ENCODE measurements around the gene TPM4.
"Not testable (repeated sequence)": the region's sequence is repeated elsewhere in the genome, so short reads cannot be mapped to it uniquely, and the experiment has no call there.

TPM4 gene

GRCh38 chr19:16098821-16099220, 22.5 kb downstream of the TPM4 start:
- DNase-seq (ENCODE audit: low spot score): no peak

DNA sequence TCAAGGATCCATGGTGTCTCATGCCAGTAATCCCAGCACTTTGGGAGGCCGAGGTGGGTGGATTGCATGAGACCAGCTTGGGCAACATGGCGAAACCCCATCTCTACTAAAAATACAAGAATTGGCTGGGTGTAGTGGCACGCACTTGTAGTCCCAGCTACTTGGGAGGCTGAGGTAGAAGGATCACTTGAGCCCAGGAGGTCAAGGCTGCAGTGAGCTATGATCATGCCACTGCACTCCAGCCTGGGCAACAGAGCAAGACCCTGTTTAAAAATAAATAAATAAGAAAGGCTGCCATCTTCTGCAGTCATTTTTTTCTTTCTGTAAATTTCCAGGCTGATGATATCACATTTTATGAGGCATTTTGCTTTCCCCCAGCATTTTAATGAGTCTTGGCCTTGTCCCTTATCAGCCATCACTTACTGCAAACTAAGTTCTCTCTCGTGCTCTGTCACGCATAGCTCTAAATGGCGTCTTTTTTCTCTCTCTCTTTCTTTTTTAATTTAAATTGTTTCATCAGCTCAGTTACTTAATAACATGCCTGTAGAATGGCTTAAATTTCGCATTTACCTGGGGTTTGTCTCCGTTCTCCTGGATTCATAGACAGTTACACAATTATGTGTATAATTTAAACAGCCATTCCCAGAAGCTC, 23.1 kb downstream of the TPM4 start:
- not testable (repeated sequence) for DNase-seq (ENCODE audit: low spot score)

- DNase-seq (ENCODE audit: low spot score): no peak
These were observed 24.2 kb downstream of the TPM4 start for GRCh38 chr19:16100524-16100923.

DNA sequence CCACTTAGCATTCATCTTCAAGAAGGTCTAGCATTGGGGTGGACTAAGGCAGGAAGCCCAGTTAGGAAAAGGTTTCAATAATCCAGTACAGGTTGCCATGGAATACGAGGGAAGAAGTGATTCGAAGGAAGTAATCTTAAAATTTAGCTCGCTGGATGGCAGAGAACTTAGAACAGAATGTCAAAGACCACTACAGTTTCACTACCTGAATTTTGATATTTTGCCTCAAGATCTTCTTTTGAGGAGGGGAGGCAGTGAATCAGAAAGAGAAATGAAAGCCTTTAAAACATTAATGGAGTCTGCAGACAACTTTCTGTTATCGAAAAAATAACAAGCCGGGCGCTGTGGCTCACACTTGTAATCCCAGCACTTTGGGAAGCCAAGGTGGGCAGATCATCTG, 28.4 kb downstream of the TPM4 start:
- DNase-seq (ENCODE audit: low spot score): no peak

DNA sequence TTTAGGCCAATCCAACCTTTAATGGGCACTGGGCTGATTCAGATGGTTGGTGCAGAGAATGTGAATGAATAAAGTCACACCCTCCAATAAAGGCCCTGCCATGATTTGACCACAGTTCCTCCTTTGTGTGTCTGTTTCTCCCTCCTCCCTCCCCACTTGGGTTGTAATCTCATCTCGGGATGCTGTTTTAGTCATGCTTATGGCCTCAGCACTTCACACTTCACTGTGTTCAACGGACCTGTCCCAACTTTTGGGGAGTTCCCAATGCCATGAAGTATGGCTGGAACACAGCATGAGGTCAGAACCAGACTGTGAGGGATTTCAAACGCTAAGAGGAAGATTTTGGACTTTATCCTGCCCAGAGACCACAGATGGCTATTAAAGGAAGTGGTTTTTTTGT, 29.8 kb downstream of the TPM4 start:
- DNase-seq (ENCODE audit: low spot score): no peak

- DNase-seq (ENCODE audit: low spot score): peak; percentile 99
These were observed 35.0 kb downstream of the TPM4 start, which contains the start of gene RAB8A for GRCh38 chr19:16111160-16111908. RAB8A (plus strand) TSS chr19:16111889; CDS start chr19:16111902, 13 bp downstream.

DNA sequence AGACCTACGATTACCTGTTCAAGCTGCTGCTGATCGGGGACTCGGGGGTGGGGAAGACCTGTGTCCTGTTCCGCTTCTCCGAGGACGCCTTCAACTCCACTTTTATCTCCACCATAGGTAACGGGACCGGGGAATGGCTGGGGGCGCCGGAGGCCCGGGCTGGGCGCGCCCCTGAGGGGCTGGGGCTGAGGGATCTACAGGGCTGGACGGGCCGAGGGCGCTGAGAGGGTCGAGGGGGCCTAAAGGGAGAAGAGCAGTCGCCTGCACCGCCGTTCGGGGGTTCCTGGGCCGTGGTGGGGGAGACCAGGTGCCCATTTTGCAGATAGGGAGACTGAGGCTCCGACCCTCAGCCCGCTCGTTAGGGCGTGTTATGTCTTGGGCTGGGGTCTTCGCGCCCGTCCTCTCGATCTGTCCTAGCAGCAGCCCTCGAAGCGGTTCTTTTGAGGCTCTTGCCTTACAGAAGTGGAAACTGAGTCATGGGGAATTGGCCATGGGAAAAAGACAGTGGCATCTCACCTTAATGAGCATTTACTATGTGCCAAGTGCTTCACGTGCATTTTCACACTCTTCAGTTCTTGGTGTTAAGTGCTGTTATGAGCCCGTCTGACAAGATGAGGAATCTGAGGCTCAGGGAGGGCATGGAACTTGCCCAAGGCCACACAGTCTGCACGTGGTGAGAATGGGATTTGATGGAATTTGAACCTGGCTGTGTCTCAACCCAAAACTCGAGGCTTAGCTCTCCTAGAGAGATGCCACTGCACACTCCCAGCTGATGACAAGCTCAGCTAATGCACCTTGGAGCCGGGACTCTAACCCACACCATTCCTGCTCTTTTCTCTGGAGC, 35.8 kb downstream of the TPM4 start:
- DNase-seq (ENCODE audit: low spot score): no peak

DNA sequence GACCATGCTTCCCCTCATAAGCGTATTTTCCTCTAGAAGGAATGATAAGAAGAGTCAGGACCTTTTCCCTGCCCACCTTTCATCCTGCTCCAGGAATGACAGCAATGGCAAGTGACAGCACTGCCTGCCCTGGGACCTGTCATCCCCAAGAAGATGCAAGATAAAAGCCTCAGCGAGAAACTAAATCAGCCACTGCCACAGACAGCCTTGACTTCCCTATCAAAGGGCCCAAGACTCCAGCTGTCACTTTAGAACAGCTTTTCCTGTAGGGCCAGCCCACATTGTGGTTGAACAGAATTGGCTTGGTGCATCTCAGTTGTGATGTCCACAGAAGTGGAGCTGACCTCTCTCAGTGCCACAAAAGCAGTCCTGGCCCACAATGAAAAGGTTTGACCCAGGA, 36.5 kb downstream of the TPM4 start:
- no peak for DNase-seq (ENCODE audit: low spot score)

GRCh38 chr19:16113727-16114126, 37.4 kb downstream of the TPM4 start:
- DNase-seq (ENCODE audit: low spot score): no peak

DNA sequence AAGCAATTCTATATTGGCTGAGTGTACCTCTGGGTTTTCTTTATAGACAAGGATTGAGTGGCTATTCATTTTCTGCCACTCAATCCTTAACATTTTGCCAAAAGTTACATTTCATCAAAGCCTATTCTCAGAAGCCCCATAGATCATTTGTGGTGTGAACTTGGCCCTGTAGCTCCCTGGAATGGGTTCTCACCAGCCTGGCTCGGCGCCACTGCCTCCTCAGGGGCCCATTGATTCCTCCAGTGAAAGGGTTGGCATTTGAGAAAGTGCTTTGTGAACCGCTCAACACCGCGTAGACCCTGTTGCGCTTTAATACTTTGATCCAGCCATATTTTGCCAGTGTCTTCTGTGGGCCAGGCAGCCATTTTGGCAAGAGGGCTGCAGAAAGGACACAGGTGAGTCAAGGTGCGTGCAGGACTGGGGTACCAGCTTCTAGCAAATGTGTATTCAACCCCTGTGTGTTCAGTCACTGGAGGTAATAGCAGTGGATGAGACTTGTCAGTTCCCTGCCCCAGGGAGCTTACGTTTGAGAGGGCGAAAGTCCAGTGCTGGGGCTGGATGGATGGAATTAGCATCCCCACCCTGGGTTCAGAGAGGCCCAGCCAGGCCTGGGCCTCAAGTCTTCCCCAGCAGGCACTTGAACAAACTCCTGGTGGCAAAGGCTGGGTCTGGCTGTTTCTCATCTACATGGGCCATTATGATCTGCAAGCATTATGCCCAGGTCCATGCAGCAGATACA, 39.2 kb downstream of the TPM4 start:
- no peak for DNase-seq (ENCODE audit: low spot score)

- no peak for DNase-seq (ENCODE audit: low spot score)
These were observed 39.8 kb downstream of the TPM4 start for GRCh38 chr19:16116067-16116466.

DNA sequence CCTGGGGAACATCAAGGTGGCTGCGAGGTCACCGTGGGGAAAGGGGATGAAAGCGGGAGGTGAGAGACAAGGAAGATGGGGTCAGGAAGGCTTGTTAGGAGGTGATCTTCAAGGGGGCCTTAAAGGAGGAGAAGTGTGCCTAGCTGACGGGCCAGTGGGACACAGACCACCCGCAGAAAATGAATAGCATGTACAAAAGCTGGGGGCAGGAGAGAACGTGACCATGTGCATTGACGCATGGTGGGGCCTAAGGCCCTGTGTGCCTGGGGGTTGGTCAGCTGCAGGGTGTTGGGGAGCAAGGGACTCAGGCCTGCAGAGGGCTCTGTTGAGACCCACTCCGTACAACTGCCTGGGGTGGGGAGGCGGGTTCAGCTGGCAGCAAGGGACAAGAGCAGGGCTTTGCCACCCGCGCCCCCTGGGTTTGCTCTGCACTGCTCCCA, 41.3 kb downstream of the TPM4 start:
- DNase-seq (ENCODE audit: low spot score): peak; percentile 59

DNA sequence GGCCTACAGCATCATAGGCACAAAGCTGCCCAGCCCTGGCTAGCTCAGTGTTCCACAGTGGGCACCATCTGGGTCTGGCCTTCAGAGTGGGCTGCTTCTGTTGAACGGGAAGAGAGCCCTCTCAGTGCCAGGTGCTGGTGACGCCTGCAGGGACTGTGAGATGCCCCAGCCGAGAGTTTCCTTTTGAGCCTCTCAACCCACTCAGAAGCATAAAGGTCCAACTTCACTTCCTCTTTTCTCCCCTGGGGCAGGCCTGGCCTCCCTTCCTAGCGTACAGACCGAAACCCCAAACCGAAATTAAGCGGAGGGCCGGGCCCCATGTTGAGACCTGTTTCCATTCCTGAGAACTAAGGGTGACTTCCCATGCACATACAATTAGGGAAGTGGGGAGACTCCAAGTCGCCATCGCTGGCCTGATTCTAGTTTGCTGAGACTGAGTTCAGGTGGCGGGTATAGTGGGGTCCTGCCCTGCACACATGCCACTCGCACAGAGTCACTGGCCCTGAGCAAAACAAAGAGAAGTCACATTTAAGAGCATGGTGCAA, 42.3 kb downstream of the TPM4 start:
- DNase-seq (ENCODE audit: low spot score): no peak

DNA sequence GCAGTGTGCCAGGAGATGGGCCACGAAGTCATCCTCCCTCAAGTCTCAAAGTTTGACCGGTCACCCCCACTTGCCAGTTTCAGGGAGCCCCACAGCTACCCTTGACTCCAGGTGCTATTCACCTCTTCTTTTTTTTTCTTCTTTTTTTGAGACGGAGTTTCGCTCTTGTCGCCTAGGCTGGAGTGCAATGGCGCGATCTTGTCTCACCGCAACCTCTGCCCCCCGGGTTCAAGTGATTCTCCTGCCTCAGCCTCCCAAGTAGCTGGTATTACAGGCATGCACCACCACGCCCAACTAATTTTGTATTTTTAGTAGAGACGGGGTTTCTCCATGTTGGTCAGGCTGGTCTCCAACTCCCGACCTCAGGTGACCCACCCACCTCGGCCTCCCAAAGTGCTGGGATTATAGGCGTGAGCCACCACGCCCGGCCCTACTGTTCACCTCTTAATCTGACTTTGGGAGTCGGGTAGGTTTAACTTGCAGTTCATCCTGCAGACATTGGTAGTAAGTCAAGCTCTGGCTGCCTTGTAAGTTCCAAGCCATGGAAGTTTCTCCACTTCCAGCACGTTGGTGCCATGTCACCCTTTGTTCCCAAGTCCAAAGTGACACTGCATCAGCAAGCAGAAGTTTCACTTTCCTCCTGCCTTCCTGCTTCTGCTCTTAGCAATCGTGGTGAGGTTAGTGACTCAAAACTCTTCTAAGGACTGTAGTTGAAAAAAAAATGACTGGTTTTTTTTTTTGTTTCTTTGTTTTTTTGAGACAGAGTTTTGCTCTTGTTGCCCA, 43.0 kb downstream of the TPM4 start:
- DNase-seq (ENCODE audit: low spot score): not testable (repeated sequence)

- no peak for DNase-seq (ENCODE audit: low spot score)
These were observed 44.8 kb downstream of the TPM4 start for GRCh38 chr19:16121141-16121540.

GRCh38 chr19:16121967-16122366, 45.7 kb downstream of the TPM4 start:
- no peak for DNase-seq (ENCODE audit: low spot score)

GRCh38 chr19:16124953-16125352, 48.7 kb downstream of the TPM4 start:
- DNase-seq (ENCODE audit: low spot score): no peak

DNA sequence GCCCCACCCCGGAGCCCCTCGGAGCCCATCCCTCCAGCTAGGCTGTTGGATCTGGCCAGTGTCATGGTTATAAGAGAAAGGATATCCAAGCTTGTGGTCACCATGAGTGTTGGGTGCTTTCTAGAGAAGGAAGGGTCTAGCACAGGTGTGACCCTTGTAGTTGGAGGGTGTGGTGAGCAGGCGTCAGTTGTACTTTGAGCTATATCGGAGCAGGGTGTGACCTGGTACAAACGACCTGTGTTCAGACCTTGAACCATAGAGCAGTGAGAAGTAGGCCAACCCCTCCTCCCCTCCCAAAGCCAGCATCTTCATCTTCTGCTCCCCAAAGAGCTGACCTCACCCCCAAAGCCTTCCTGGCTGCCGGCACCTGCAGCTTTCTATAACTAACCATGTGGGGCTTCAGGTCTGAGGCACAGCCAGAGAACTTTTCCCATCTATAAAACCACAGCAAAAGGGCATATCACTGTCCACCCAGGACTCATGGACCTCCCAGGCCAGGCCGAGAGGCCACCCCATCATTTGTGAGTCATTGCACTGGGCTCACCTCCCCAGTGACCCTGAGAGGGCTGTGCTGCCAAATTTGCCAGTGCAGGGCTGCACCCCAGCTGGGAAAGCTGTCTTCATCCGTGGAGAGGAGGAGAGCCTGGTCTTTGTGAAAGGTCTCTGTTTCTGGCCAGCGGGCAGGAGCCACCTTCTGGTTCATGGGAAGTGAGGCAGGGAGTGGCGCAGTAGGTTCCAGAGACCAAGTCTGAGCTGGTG, 49.6 kb downstream of the TPM4 start:
- no peak for DNase-seq (ENCODE audit: low spot score)

DNA sequence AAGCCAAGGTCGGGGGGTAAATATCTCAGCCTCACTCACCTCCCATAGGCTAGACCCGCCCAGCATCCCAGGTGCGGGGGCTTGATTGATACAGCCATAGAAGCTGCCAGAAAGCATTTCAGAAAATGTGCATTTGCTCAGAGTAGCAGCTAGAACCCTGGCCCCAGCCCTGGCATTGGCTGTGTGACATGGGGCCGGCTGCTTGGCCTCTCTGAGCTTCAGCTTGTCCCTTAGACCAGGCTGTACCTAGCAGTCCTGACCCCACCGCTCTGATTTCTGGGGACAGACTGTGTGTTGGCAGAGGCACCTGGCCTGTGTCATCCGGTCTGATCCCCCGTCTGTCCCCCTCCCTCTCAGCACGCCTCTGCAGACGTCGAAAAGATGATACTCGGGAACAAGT, 50.8 kb downstream of the TPM4 start:
- no peak for DNase-seq (ENCODE audit: low spot score)

GRCh38 chr19:16127776-16128371, 51.6 kb downstream of the TPM4 start:
- DNase-seq (ENCODE audit: low spot score): no peak
